HPDE6-E6E7 (cell line): ENCODE data around the gene SYT17.

ENCODE experiments used
- DNase-seq: peaks from one replicate; pipeline ENCODE4 v3.0.0; 2011; ENCODE audit warnings: missing footprints; ENCODE audit errors: extremely low spot score

The SYT17 gene

GRCh38 chr16:19299565-19299964 is 131.5 kb downstream of the SYT17 start:
- no peak for DNase-seq

GRCh38 chr16:19301931-19302330 is 133.9 kb downstream of the SYT17 start:
- no peak for DNase-seq

- no peak for DNase-seq
Observed at GRCh38 chr16:19304750-19305149, 136.7 kb downstream of the SYT17 start.

- no peak for DNase-seq
Observed at GRCh38 chr16:19305443-19305842, 137.4 kb downstream of the SYT17 start.

- no peak for DNase-seq
Observed at GRCh38 chr16:19307587-19308241, 139.7 kb downstream of the SYT17 start.

- no peak for DNase-seq
Observed at GRCh38 chr16:19308392-19308791, 140.4 kb downstream of the SYT17 start.

- no peak for DNase-seq
Observed at GRCh38 chr16:19309178-19309577, 141.1 kb downstream of the SYT17 start.

- DNase-seq = no peak
Observed at GRCh38 chr16:19314718-19315425, 146.8 kb downstream of the SYT17 start.

- DNase-seq = no peak
Observed at GRCh38 chr16:19315889-19316433, 147.9 kb downstream of the SYT17 start.

- no peak for DNase-seq
Observed at GRCh38 chr16:19316846-19317245, 148.8 kb downstream of the SYT17 start.
